IPS-NIHi7 (cell line): ENCODE data around the gene PITPNB.
A peak's percentile ranks its signal among the peaks of the same experiment; 100 is the strongest.

ENCODE experiments used
- DNase-seq: peaks from one replicate; pipeline ENCODE4 v3.0.0; 2012; ENCODE audit warnings: mixed read lengths; ENCODE audit errors: extremely low spot score

PITPNB gene

DNA sequence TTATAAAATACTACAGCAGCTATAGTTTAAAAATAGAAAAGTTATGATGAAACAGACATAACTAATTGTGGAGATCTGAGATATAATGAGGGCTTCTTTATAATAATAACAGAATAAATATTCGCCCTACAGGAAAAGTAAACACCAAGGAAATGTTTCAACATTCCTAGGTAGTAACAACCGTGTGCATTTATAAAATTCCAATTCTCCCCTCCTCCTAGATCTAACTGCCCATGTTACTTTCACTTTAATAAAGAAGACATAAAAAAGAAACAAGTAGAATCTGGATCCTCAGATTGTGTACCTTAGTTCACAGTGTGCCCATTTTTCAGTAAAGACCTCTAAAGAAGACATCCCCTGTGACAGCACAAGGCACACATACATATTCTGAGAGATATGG is 59.7 kb downstream of the PITPNB start:
- DNase-seq: no peak

DNA sequence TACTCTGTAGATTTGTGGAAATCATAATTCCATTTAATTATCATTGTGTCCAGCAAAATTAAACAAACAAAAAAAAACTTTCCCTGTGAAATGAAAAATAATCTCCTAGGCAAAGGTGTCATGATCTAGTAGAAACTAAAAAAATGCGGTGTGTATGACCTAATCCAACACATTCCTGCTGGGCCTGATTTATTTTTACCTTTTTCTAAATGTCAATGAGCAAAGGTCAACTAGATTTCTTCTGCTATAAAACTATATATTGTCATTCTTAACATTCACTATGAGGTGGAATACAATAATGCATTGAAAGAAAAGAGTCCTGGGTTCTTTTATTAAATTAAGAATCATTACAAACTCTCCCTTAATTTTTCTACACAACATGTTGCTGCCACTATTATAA is 60.4 kb downstream of the PITPNB start:
- no peak for DNase-seq

DNA sequence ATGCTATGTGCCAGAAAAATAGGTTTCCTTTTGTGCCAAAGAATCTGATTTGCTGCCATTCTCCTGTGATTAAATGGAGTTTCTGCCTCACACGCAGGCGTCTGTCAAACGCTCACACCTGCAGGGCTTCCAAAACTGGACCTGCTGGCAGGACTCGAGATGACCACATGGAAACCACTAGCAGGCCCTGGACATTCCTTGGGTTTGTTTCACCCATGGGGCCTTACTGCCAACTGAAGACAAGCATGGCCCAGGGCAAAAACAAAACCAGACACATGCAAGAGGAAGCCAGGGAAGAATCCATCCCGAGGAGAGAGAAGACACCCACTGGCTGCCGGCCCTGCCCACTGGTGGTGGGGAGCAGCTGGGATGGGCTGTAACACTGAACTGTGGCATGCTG is 61.6 kb downstream of the PITPNB start:
- DNase-seq: no peak

DNA sequence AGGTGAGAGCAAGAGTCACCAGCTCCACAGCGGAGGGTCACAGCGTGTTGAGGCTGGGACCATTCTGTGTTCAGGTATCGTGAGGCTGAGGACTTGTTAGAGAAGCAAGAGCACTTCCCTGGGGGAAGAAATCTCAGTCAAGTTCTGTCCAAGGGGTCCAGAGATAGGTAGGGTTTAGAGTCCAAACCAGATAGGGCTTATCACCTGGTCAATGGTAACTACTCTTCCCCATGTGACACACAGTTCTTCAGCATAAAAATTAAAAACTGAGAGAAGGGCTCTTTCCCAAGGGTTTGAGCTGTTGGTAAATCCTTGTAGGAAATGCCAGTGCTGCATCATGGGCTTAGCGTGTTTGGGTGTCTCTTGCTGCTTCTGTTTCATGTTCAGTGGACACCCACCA is 62.7 kb downstream of the PITPNB start:
- no peak for DNase-seq

DNA sequence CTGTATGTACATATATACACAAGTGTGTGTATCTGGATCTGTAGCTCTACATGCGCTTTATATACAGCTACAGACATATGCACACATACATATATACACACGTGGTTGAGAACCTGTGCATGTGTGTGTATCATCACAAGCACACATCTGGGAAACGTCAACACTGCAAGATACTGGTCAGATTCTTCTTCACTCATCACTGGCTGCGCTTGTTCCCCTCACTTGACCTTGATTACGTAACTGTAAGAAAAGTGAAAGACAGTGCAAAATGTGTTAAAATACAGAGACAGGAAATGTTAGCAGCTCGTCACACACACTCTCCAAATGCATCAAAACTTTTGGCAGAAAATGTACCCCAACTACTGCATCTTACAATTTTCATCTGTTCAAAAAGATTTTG is 65.6 kb downstream of the PITPNB start:
- no peak for DNase-seq

DNA sequence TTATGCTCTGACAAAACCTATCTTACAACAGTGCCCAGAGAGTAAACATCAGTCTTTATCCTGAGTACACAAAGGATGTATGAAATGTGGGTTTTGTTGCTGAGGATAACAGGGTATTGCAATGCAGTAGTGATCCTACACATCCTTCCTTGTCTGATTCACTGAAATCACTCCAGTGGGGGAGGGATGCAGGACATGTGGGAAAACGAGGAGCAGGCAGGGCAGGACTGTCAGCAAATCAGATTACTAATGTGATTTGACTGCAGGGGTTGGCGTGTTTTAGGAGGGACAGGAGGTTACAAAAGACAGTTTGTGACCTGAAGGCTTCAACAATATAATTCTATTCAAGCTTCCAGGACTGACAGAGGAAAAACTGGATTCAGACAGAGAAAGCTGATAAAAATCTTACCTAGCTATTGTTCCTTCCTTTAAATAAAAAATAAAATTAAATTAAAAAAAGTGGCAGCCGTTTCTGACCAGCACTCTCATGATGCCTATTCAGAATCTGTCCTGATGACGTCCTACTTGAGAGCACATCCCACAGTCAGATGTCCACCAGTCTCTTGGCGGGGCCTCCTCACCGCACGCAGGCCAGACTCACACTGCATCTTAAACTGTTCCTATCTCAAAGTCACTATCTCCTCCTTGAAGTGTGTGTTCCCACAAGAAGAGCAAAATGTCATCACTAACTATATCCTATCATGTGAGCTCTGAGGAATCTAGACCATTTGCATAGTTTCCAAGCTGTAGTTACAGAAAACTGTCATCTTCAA is 66.9 kb downstream of the PITPNB start:
- no peak for DNase-seq

DNA sequence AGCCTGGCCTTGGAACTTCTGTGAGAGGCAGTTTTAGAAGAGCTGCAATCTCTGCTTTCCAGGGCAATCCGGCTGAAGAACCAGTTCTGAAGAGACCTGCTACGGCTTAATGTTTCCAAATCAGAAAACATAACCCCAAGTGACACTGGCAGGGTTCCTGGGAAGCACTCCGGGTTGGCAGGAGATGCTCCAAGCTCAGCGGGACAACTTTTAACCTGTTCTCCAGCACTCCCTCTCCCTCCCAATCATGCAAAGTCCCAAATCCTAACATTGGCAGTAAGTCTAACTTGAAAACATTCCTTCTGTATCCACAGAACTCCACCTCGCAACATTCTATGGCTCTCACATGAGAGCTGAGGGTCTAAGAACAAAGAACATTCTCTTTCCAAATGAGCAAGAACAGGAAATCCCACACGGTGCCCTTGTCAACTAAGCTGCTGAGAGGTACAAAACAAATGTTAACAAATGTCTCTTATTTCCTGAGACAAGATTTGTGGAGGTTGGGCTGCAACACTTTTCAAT is 69.0 kb downstream of the PITPNB start:
- no peak for DNase-seq

DNA sequence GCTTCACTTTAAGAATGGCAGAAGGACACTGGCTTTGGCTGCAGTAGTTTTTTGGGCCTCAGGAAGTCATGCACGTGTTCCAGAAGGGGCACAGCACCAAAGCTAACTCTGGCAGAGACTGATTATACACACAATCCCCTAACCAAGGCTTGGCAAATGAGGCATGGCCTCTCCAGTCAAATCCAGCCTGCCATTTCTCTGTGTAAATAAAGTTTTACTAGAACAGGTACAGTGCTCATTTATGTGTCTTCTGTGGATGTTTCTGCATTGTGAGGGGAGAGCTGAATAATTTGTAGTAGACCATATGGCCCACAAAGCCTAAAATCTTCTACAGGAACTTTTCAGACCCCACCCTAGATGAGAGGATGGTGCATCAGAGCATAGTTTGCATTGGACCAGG is 71.1 kb downstream of the PITPNB start:
- DNase-seq: no peak

DNA sequence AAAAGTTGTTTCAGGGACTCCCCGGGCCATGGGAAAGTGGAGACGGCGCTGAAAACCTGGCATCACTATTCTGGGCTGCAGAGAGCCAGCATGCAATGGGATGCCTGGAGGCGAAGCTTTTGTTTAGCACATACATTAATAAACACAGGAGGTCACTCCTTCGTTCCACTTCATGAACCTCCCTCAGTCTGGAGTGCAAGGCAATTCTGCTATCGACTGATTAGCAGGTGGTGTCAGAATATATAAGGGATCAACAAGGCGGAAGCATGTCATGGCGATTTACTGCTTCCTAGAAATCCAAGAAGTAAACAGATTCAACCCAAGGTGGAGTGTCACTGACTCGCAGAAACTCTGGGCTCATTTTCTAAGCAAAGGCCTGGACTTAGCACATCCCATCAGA is 72.1 kb downstream of the PITPNB start:
- DNase-seq: no peak

DNA sequence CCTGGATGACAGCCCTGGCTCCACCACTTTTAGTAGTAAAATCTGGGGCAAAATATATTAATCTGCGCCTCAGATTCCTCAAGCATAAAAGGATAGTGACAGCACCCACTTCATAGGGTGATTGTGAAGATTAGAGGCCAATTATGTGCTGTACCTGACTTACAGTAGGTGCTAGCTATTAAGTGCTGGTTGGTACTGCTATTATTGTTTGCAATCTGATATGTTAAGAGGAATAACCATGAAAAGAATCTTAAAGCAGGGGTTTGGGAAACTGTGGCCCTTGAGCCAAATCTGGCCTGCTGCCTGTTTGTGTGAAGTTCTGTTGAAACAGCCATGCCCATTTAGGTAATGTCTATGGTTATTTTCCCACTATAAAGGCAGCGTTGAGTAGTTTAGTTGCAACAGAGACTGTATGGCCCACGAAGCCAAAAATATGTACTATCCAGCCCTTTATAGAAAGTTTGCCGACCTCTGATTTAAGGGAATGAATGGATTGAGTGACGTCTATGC is 72.8 kb downstream of the PITPNB start:
- no peak for DNase-seq

DNA sequence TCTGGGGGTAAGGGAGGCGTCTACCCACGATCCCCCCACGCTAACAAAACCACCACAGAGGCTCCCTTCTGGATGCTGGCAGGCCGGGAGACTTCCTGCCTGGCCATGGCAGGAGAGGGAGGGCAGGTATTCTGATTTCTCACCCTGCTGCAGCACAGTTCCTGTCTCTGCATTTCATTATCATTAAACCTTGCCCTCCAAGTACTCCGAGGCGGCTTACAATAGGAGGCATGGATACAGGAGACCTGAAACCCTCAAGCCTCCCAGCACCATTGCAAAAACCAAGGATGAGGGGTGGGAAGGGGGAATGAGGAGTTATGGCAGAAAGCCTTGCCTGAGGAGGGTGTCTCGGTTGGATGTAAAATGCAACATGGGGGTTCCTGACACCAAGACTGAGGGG is 73.4 kb downstream of the PITPNB start:
- peak; percentile 50 for DNase-seq

DNA sequence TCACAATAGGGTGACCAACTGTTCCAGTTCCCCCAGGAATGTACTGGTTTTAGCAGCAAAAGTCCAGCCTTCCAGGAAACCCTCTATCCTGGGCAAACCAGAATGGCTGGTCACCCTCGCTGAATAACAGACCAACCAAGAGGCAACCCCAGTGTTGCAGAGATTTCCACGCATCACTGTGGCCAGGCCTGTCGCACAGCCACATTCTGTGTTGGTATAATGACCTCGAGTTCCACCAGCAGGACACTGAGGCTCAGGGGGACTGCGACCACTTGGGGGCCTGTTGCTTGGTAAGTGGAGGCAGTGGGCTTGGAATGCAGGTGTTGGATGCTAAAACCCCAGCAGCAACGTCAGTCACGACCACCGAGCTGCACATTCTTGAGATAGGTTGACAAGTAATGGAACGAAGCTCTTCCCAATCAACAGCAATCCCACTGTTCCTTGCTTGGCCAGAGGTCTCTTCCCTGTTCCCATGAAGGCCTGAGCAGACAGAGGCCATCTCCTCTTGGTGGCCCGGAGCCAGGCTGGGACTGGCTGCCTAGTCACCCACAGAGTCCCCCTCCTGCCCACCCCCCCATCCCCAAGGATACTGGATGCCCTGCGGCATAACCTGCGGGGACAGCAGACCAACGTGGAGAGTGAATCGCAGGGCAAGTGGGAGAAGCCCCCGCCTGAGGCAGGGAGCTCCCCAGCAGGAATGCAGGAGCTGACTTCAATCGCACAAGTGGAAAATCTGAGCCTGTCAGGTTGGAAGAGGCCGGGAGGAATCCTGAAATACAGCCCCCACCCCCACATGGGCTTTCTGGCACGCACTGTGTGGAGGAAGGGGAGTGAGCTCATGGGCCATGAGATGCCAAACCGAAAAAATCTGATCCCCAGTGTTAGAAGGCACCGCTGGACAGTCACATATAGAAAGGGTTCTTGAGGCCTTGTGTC is 74.1 kb downstream of the PITPNB start:
- no peak for DNase-seq

DNA sequence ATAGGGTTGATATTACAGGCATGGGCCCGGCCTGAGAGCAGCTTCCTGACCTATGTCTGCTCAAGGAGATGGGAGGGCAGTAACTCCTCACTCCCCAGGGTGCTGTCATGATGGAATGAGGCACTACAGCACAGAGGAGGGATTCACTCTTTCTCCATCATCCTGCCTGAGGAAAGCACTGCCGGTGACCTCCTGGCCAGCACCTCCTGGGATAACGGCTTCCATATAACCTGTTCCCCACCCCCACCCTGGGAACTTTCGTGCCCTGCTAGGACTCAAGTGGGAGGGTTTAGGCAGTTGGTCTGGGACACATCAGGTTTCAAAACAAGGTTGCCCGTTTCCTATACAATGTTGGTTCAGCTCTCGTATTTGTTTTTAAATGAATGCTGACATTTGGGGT is 74.8 kb downstream of the PITPNB start:
- no peak for DNase-seq

DNA sequence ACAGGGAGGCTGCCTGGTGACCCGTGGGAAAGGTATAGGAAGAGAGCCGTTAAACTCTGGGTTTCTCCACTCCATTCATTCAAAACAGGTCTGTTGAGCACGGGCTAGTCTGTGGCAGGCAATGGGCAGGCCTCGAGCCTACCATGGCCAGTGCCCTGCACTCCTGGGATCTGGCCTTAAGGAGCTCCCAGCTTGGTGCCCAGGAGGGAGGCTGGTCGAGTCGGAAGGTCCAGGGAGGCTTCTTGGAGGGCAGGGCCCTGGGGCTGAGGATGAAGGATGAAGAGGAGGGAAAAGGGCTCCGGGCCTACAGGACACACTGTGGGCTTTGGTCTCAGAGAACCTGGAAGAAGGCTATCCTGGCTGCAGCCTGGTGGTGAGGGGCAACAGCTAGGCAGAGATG is 75.6 kb downstream of the PITPNB start:
- DNase-seq: no peak

DNA sequence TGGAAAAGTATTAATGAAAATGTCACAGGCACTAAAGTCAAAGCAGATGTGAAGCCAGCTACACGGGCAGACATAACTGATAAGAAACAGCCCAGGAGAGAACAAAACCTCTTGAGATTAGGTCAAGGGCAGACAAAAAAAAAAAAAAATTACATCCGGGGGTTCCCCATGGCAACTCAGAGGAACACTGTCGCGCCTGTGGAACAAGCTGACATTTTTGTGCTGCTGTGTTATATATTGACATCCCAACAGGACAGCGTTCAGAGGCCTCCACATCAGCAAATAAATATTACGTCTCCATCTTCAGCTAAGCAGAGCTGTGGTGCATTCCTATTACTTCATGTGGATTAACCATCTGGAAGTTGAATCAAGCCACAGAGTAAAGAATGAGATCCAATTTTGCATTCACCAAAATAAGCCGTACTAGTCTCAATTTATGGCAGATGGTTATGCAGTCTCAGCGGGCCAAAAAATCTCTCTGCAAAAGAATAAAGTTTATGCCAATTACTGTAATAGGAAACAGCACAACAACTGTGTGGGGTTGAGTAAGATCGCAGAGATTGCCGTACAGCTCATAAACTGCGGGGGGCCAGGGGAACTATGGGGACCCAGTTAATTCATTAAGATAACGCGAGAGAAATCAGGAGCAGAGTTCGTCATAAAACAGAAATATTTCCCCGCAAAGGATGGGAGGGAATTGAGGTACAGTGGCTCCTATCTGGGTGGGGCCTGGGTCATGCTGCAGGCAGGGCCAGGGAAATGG is 76.2 kb downstream of the PITPNB start:
- DNase-seq: no peak

DNA sequence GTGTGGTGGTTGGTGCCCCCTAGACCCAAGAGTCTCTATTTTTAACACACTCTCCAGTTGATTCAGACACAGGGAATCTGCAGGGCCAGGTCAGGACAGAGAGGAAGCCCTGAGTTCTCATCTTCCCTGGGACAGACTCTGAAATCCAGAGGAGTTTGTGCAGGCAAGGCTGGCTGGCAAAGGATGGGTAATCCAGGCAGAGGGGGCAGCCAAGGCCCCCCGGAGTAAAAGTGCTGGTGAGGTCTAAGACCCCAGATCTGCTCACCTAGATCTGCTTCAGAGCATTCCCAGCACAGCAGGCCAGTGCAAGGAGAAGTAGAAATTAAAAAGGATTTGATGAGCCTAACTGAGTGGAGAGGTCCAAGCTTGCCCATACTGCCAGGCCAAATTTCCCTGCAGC is 76.9 kb downstream of the PITPNB start:
- no peak for DNase-seq

DNA sequence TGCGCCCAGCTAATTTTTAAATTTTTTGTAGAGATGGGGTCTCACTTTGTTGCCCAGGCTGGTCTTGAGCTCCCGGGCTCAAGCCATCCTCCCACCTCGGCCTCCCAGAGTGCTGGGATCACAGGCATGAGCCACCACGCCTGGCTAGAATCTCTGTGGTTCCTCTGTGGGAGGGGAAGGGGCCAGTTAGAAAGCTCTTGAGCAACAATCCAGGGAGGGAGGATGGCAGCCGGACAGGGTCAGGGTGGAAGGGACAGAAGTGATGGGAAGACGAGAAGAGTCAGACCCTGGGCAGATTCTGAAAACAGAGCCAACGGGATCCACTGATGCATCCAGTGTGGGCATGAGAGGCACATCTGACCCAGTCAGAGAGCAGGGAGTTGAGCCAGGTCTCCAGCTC is 78.6 kb downstream of the PITPNB start:
- DNase-seq: no peak

DNA sequence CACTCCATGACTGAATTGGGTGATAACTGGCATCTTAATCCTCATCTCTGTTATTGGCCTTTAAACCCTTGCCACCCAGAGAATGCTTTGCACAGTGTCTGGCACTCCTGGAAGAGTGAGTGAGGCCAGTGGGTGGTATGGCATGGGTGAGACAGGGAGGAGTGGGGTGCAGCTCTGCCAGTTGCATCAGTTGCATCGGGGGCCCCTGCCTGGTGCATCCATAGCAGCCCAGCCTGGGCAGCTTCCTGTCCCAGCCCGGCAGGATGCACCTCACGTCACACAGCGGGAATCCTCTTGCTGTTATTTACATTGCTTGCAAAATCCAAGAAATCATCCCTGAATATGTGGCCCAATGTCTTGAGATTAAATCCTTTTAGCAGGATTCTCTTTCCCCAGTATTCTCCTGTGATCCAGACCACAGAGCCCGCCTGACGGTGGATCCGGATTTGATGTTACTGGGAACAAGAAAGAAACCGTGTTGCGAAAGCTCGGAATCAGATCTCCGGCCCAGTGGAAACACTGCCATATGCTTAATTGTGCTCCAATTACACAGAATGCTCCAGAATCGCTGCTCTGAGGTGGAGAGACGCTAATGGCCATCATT is 79.9 kb downstream of the PITPNB start:
- DNase-seq: no peak

DNA sequence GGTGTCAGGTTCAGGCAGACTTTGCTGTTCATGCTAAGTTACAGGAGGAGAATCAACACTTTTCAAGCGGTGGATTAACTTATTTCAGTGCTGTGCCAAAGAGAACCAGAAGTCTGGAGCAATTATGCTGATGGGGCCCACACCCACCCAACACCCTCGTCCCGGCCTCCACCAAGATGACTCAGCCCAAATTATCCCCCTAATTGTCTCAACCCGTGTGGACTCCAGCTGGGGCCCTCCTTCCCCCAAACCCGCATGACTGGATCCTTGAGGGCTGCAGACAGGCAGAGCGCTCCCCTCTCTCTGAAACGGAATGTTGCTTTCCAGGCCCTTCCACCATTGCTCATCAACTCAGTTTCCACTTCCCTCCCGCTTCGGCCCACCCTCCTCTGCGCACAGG is 82.9 kb downstream of the PITPNB start:
- peak; percentile 39 for DNase-seq

DNA sequence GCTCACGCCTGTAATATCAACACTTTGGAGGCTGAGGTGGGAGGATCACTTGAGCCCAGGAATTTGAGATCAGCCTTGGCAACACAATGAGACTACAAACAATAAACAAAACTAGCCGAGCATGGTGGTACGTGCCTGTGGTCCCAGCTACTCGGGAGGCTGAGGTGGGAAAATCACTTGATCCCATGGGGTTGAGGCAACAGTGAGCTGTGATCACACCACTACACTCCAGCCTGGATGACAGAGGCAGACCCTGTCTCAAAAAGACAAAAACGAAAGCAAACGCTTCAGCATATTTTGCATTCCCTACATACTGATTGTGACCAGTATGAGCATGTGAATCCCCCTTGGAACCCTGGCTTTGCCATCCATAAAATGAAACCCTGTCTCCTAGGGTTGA is 83.6 kb downstream of the PITPNB start:
- no peak for DNase-seq

DNA sequence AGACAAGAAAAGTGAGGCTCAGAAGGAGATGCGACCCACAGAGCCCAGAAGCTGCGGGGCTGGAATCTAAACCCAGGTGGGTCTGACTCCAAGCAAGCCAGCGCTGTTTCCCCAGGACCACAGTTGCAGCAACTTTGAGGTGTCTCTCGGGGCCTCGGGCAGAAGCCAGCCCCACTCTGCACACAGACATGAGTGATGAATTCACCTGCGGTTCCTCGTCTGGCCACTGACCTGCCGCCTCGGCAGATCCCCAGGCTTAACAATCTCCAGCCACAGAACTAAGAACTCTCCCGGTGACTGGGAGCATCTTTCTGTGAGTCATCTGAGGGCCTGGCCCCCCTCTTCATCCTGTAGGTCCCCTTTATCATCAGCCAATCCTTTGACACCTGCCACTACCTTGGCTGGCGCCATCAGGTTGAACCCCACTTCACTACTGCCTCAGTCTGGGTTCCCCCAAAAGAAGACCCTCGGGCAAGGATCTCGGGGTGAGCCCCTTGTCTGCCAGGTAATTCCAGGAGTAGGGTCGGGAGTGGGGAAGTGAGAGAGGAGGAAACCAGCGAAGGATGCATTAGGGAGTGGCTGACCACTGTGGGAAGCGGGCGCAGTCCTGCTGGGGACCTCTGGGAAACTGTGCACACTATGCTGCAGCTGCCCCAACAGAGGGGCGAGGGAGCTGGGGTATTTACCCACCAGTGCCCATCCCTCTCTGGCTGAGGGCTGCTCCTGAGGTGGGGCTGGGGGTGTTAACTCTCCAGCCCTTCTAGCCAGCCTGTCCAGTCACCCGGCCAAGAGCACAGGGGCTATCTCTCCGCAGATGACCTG is 84.5 kb downstream of the PITPNB start:
- no peak for DNase-seq
